Loucy (cell line): ENCODE results near the gene VIL1.

Experiments used
- EZH2phosphoT487 ChIP-seq: fragments of 200-600 bp; IDR thresholded peaks from 2 replicates; pipeline ENCODE4 v1.6.1; 2018; ENCODE audit warnings: antibody characterized with exemption, mild to moderate bottlenecking, moderate library complexity, borderline replicate concordance
- TF ChIP-seq, protein P1 (sequence below): fragments of 200-600 bp; sonication (generic); conservative IDR thresholded peaks from 2 replicates; pipeline ENCODE4 v1.5.1; 2014; ENCODE audit warnings: mild to moderate bottlenecking, antibody characterized with exemption, low read length

GRCh38 chr2:218423584-218423983 lies 4.7 kb downstream of the VIL1 start:
- TF ChIP-seq, protein P1, sequence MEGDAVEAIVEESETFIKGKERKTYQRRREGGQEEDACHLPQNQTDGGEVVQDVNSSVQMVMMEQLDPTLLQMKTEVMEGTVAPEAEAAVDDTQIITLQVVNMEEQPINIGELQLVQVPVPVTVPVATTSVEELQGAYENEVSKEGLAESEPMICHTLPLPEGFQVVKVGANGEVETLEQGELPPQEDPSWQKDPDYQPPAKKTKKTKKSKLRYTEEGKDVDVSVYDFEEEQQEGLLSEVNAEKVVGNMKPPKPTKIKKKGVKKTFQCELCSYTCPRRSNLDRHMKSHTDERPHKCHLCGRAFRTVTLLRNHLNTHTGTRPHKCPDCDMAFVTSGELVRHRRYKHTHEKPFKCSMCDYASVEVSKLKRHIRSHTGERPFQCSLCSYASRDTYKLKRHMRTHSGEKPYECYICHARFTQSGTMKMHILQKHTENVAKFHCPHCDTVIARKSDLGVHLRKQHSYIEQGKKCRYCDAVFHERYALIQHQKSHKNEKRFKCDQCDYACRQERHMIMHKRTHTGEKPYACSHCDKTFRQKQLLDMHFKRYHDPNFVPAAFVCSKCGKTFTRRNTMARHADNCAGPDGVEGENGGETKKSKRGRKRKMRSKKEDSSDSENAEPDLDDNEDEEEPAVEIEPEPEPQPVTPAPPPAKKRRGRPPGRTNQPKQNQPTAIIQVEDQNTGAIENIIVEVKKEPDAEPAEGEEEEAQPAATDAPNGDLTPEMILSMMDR = no peak
- no peak for TF ChIP-seq EZH2phosphoT487
